ENCODE measurements around the gene TMEM213.
A peak's percentile ranks its signal among the peaks of the same experiment; 100 is the strongest.

The TMEM213 gene

GRCh38 chr7:138871065-138871813 lies 73.4 kb downstream of the TMEM213 start:
- DNase-seq (ENCODE audit: insufficient read length, low spot score) (no peak), FAIRE-seq (no peak)

DNA sequence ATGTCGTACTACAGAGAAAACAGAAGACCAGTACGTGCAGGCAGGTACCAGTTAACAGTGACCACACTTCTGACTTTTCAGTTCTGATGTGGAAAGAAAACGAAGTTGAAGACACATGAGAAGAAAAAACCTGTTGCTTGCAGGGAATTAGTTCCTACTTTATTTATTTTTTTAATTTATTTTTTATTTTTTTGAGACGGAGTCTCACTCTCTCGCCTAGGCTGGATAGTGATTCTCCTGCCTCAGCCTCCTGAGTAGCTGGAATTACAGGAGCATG lies 74.0 kb downstream of the TMEM213 start:
- no peak for FAIRE-seq
- DNase-seq (ENCODE audit: insufficient read length, low spot score): no peak

- DNase-seq (ENCODE audit: insufficient read length, low spot score) (no peak), FAIRE-seq (no peak)
These were observed 74.8 kb downstream of the TMEM213 start for GRCh38 chr7:138872576-138872975.

GRCh38 chr7:138873220-138873892 lies 75.6 kb downstream of the TMEM213 start:
- DNase-seq (ENCODE audit: insufficient read length, low spot score): no peak
- no peak for FAIRE-seq

DNA sequence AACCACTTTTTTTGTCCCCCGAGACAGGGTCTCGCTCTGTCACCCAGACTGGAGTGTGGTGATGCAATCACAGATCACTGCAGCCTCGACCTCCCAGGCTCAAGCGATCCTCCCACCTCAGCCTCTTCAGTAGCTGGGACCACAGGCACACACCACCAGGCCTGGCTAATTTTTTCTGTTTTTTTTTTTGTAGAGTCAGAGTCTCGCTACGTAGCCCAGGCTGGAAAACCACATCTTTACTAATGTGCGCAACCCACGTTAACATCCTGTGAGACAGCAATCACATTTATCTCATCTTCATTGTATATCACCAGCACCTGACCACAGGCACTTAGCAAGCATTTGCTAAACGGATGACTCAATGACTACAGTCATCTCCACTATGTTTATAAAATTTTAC lies 78.0 kb downstream of the TMEM213 start:
- DNase-seq (ENCODE audit: insufficient read length, low spot score) (peak; percentile 32), FAIRE-seq (no peak)

DNA sequence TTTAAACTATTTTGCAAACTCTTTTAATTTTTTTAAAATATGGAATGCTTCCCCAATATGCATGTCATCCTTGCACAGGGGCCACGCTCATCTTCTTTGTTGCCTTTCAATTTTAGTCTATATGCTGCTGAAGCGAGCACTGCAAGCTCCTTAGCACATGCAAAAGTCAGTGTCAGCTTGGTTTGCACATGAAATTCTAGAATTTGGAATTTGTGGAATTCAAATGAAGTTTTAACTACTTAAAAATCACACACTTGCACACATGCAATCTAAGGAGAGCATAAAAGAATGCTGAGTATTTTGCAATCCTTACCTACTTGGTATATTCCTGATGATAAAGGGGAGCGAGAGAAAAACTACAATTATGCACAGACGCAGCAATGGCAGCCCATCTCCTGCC lies 78.5 kb downstream of the TMEM213 start:
- DNase-seq (ENCODE audit: insufficient read length, low spot score) (no peak), FAIRE-seq (no peak)

- FAIRE-seq (no peak), DNase-seq (ENCODE audit: insufficient read length, low spot score) (no peak)
These were observed 80.3 kb downstream of the TMEM213 start for GRCh38 chr7:138878051-138878450.

DNA sequence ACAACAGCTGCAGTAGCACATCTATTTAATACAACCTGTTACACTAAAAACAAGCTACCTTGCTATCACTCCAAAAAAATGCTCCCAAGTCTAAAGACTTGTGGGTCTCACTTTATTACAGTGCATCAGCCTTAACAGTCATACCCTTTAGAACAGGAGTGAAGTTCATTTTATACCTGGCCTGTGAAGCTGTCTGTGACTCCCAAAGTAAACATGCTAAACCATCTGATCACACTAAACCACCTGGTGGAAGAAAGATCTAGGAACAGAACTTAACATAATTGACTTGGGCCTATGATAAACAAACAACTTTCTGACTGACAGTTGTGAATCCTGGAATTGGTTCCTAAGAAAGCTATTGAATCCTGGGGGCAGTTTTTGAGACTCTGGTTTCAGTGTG lies 81.1 kb downstream of the TMEM213 start:
- no peak for DNase-seq (ENCODE audit: insufficient read length, low spot score)

DNA sequence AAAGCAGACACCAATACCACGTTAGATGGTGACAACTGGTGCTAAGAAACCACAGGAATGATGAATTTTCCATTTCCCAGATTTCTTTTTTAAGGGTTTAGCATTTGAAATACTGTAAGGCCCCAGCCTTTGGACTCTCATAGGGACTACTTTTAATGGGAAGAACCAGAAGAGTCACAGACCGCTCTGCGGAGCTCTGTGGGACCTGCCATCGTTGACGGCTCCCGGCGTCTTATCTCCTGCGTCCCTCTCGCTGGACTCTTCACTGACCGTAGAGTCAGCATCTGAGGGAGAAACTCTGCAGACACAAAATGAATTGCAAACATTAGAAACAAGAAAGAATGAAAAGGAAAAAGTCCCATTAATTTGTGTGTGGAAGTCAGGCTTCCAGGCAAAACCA lies 81.6 kb downstream of the TMEM213 start:
- no peak for FAIRE-seq
- no peak for DNase-seq (ENCODE audit: insufficient read length, low spot score)

More for the DNA sequence above, 81.1 kb downstream of the TMEM213 start:
- FAIRE-seq: no peak

DNA sequence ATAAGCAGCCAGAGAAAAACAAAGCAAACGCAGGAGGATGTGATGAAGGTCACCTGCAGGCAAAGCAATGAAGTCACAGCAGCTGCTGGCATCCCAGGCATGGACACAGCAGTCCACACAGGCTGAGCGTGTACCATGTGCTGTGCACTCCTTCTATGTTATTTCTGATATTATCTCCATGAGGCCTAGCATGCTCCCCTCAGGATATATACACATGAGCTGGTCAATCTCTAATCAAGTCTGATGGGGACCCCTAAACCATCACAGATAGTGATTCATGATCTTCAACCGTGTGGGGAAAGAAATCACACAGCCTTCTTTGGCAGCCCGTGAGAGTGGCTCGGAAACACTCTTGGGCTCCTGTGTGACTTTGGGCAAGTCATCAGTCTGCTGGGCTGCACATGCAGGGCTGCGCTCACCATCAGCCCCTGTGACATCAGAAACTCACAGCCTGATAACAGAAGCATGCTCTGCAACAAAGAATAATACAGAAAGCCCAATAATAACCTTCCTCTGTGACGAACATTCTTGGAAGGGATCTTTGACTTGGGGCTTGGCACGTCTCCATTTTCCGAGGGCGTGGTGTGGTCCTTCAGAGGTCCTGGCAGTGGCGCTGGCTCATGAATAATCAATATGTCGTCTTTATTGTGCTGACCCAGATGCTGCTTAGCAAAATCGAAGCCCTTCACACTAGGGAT lies 83.2 kb downstream of the TMEM213 start:
- no peak for FAIRE-seq
- DNase-seq (ENCODE audit: insufficient read length, low spot score): no peak

DNA sequence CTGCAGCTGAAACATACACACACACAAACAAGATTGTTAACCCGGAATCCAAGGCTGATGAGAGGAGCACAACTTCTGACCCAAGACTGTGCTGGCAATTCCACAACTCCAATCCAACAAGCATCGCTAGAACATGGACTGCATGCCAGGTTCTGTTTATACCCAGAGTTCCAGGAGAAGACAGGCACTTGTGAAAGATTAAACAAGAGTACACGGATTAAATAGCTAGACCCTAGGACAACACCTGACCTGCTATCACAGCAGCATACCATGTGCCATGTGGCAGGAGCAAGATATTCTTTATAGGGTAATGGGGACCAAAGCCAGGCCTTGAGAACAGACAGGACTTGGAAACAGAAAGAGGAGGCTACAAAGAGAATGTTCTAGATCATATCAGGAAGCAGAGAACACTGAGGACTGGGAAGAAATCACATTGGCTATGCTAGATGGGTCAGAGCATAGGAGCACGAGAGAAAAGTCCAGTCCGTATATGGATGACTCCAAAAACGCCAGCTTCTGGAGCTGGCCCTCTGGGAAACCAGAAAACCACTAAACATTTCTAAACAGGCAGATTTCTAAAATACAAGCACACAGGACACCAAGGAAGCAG lies 83.9 kb downstream of the TMEM213 start:
- no peak for FAIRE-seq
- no peak for DNase-seq (ENCODE audit: insufficient read length, low spot score)

DNA sequence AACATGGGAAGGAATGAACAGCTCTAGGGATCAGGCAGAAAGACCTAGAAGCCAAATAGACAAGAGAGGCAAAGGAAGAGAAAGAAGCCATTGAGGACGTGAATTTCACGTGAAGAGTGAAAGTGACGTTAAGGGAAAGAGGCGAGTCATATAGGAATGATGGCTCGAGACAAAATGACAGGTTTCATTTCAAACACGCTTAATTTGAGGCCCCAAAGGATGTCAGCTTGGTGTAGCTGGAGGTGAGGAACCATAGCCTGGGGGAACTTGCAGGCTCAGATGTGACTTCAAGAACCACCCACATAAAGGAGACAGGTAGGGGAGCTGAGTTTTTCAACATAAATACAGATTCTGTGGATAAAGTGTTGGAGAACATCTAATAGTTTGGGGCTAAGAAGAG lies 84.5 kb downstream of the TMEM213 start:
- FAIRE-seq (no peak), DNase-seq (ENCODE audit: insufficient read length, low spot score) (no peak)

GRCh38 chr7:138885383-138886147 lies 87.8 kb downstream of the TMEM213 start:
- FAIRE-seq: no peak
- no peak for DNase-seq (ENCODE audit: insufficient read length, low spot score)

DNA sequence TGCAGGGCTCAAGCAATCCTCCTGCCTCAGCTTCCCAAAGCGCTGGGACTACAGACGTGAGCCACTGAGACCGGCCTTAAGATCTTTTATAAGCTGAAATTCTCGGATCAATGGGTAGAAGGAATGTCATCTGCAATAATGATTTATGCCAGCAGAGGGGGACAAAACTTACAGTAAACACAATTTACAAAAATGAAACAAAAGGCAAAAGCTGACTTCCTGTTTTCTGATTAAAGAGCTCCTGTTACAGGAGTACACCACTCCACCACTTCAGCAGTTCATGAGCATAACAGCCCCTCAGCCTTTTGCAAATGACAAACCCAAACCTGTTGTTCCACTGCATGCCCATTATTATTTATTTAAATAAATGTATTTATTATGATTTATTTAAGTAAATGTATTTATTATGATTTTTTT lies 88.7 kb downstream of the TMEM213 start:
- no peak for FAIRE-seq
- DNase-seq (ENCODE audit: insufficient read length, low spot score): peak; percentile 58

- DNase-seq (ENCODE audit: insufficient read length, low spot score) (no peak), FAIRE-seq (no peak)
These were observed 89.4 kb downstream of the TMEM213 start for GRCh38 chr7:138887085-138887710.
